Measurements from ENCODE around the gene CDK3. TPM values are rescaled to one million over a fixed set of nuclear protein-coding genes. Genes with fewer than 3 reads are reported as not detected.
A peak's percentile ranks its signal among the peaks of the same experiment; 100 is the strongest.

CDK3 gene
- total RNA-seq, 1 donor from 2014 or later = 11.5 TPM

GRCh38 chr17:76046064-76046463, 45.4 kb downstream of the CDK3 start:
- no peak for TF ChIP-seq CTCF (conservative IDR thresholded peaks at IDR 0.05)
- no peaks in the 10 kb centered on the region for H3K9me3 Mint-ChIP-seq
- peaks cover 51% of the 10 kb centered on the region for H3K36me3 Mint-ChIP-seq
- H3K4me1 Mint-ChIP-seq (ENCODE audit: unreplicated experiment) = peaks cover 15% of the 10 kb centered on the region
- DNase-seq (ENCODE audit: extremely low spot score, unreplicated experiment) = no peak
- H3K27me3 Mint-ChIP-seq = no peaks in the 10 kb centered on the region
- no peak overlapping the region for H3K27ac Mint-ChIP-seq
- H3K4me3 Mint-ChIP-seq = no peak overlapping the region

GRCh38 chr17:76048025-76048605, 47.5 kb downstream of the CDK3 start:
- TF ChIP-seq CTCF (conservative IDR thresholded peaks at IDR 0.05) = no peak
- Mint-ChIP-seq H3K27me3 (no peaks in the 10 kb centered on the region), H3K27ac (peak overlapping the region; percentile 75), H3K4me1 (ENCODE audit: unreplicated experiment) (peaks cover 18% of the 10 kb centered on the region), H3K9me3 (peaks cover 4% of the 10 kb centered on the region), H3K36me3 (peaks cover 52% of the 10 kb centered on the region), H3K4me3 (no peak overlapping the region)
- DNase-seq (ENCODE audit: extremely low spot score, unreplicated experiment) = no peak

- no peak for DNase-seq (ENCODE audit: extremely low spot score, unreplicated experiment)
- Mint-ChIP-seq H3K27me3 (no peaks in the 10 kb centered on the region), H3K9me3 (peaks cover 4% of the 10 kb centered on the region), H3K27ac (peak overlapping the region; percentile 75), H3K36me3 (peaks cover 52% of the 10 kb centered on the region), H3K4me1 (ENCODE audit: unreplicated experiment) (peaks cover 18% of the 10 kb centered on the region), H3K4me3 (peak overlapping the region; percentile 16)
- TF ChIP-seq CTCF (conservative IDR thresholded peaks at IDR 0.05) = no peak
These were observed 48.1 kb downstream of the CDK3 start for GRCh38 chr17:76048711-76049110.

GRCh38 chr17:76049239-76049638, 48.6 kb downstream of the CDK3 start:
- peak overlapping the region; percentile 75 for H3K27ac Mint-ChIP-seq
- peaks cover 52% of the 10 kb centered on the region for H3K36me3 Mint-ChIP-seq
- no peak overlapping the region for H3K4me3 Mint-ChIP-seq
- peaks cover 15% of the 10 kb centered on the region for H3K4me1 Mint-ChIP-seq (ENCODE audit: unreplicated experiment)
- no peak for DNase-seq (ENCODE audit: extremely low spot score, unreplicated experiment)
- H3K27me3 Mint-ChIP-seq = no peaks in the 10 kb centered on the region
- H3K9me3 Mint-ChIP-seq = peaks cover 4% of the 10 kb centered on the region
- no peak for TF ChIP-seq CTCF (conservative IDR thresholded peaks at IDR 0.05)

- H3K4me1 Mint-ChIP-seq (ENCODE audit: unreplicated experiment) = peaks cover 13% of the 10 kb centered on the region
- no peak for DNase-seq (ENCODE audit: extremely low spot score, unreplicated experiment)
- TF ChIP-seq CTCF (conservative IDR thresholded peaks at IDR 0.05) = no peak
- peak overlapping the region; percentile 93 for H3K27ac Mint-ChIP-seq
- peaks cover 47% of the 10 kb centered on the region for H3K36me3 Mint-ChIP-seq
- H3K27me3 Mint-ChIP-seq = no peaks in the 10 kb centered on the region
- peaks cover 4% of the 10 kb centered on the region for H3K9me3 Mint-ChIP-seq
- H3K4me3 Mint-ChIP-seq = peak overlapping the region; percentile 37
These were observed 49.3 kb downstream of the CDK3 start for GRCh38 chr17:76049836-76050537.
